ENCODE measurements around the gene METTL22.

The METTL22 gene

GRCh38 chr16:8696880-8697279, 75.4 kb downstream of the METTL22 start:
- no peak for DNase-seq

GRCh38 chr16:8697965-8698364, 76.5 kb downstream of the METTL22 start:
- no peak for DNase-seq
